Esophagus squamous epithelium (tissue), 5 donors: ENCODE measurements around the gene LGI1. TPM values are rescaled to one million over a fixed set of nuclear protein-coding genes. Genes with fewer than 3 reads are reported as not detected.

Experiments
- DNase-seq: peaks from one replicate; lab custom pipeline; 2025; lab: John Stamatoyannopoulos, UW
- H3K27ac ChIP-seq, 4 donors: fragments of 200-600 bp; sonication (generic); one replicate each; pipeline ENCODE4 v1.5.1; 2016 to 2019; ENCODE audit warnings: mild to moderate bottlenecking in 1 of 4
- H3K27me3 ChIP-seq, 4 donors: fragments of 200-600 bp; sonication (generic); 1 replicate in 3 of 4; 2 replicates in 1 of 4; pipeline versions ENCODE4 v1.5.1 to v1.6.0; 2017 to 2021; ENCODE audit warnings: antibody characterized with exemption in 1 of 4
- H3K36me3 ChIP-seq, 3 donors: fragments of 200-600 bp; sonication (generic); one replicate each; pipeline ENCODE4 v1.5.1; 2016 to 2019
- H3K4me1 ChIP-seq, 3 donors: fragments of 200-600 bp; sonication (generic); one replicate each; pipeline ENCODE4 v1.5.1; 2017 to 2019
- H3K4me3 ChIP-seq, 4 donors: fragments of 200-600 bp; sonication (generic); 1 replicate in 3 of 4; 2 replicates in 1 of 4; pipeline ENCODE4 v1.5.1; 2016 to 2019; ENCODE audit warnings: mild to moderate bottlenecking in 2 of 4, moderate library complexity in 1 of 4
- H3K9me3 ChIP-seq, 3 donors: fragments of 200-600 bp; sonication (generic); one replicate each; pipeline ENCODE4 v1.5.1; 2016 to 2019
- CTCF ChIP-seq, 6 experiments: fragments of 450-650 bp in 4 of 6; fragments of 200-600 bp in 2 of 6; sonication (generic) in 2 of 6; IDR thresholded peaks; one replicate each; pipeline ENCODE4 v1.5.1; 2016 to 2019; ENCODE audit warnings: antibody characterized with exemption in 6 of 6, mild to moderate bottlenecking in 4 of 6, moderate library complexity in 4 of 6
- POLR2A ChIP-seq, 4 donors: fragments of 450-650 bp; IDR thresholded peaks; one replicate each; pipeline ENCODE4 v1.6.1; 2017; ENCODE audit warnings: antibody characterized with exemption in 4 of 4, mild to moderate bottlenecking in 4 of 4, moderate library complexity in 3 of 4
- WGBS, 2 donors: methylation state at CpG; one replicate each; pipeline ENCODE4 v1.1.5; 2018; 5-methylcytosine and 5-hydroxymethylcytosine counted together
- intact Hi-C: fragments of 100-400 bp; cut with DNase I; formaldehyde crosslinking; loops from one replicate; pipeline ENCODE4 v1.15.0; 2022
- total RNA-seq, 4 donors: library from RNA; depleted of rRNA; stranded (reverse); fragments of >200 nt; gene quantifications; one replicate each; pipeline ENCODE4 v1.1.0, GENCODE V29; 2016
- donor health status: DM: yes; HTN: yes; CAD: no.

Gene LGI1
- total RNA-seq, 4 donors from 2014 or later = 0.41 to 2.9 TPM; not detected in 2

GRCh38 chr10:93797825-93798224 lies 40.1 kb downstream of the LGI1 start:
- intact Hi-C loops = no loop called here
- 67 to 81% methylated on average over 2 of the region's 2 CpGs for WGBS, 2 donors
- no peaks in the 10 kb centered on the region for H3K4me1 ChIP-seq
- H3K9me3 ChIP-seq = no peaks in the 10 kb centered on the region
- TF ChIP-seq CTCF (IDR thresholded peaks at IDR 0.05) (no peak), POLR2A (IDR thresholded peaks at IDR 0.05) (no peak)
- H3K27ac ChIP-seq = no peak overlapping the region
- no peak for DNase-seq
- H3K4me3 ChIP-seq = no peak overlapping the region
- no peaks in the 10 kb centered on the region for H3K36me3 ChIP-seq
- H3K27me3 ChIP-seq = peaks cover 0 to 22% (median 0%) of the 10 kb centered on the region in 4 donors

- Histone ChIP-seq H3K9me3 (no peaks in the 10 kb centered on the region), H3K4me1 (no peaks in the 10 kb centered on the region), H3K27me3 (peaks cover 0 to 29% (median 0%) of the 10 kb centered on the region in 4 donors), H3K27ac (no peak overlapping the region), H3K4me3 (no peak overlapping the region), H3K36me3 (no peaks in the 10 kb centered on the region)
- intact Hi-C loops = no loop called here
- no peak for DNase-seq
- 67% methylated on average over 5 of the region's 5 CpGs for WGBS, 2 donors
- no peak for TF ChIP-seq POLR2A (IDR thresholded peaks at IDR 0.05)
- no peak for TF ChIP-seq CTCF (IDR thresholded peaks at IDR 0.05)
Measured at GRCh38 chr10:93799155-93799708, 41.5 kb downstream of the LGI1 start.

- no peak overlapping the region for H3K27ac ChIP-seq
- no peaks in the 10 kb centered on the region for H3K9me3 ChIP-seq
- H3K4me3 ChIP-seq = no peak overlapping the region
- peaks cover 0 to 51% (median 0%) of the 10 kb centered on the region in 4 donors for H3K27me3 ChIP-seq
- no peak for TF ChIP-seq POLR2A (IDR thresholded peaks at IDR 0.05)
- no peak for TF ChIP-seq CTCF (IDR thresholded peaks at IDR 0.05)
- no peaks in the 10 kb centered on the region for H3K4me1 ChIP-seq
- intact Hi-C loops = no loop called here
- no peak for DNase-seq
- H3K36me3 ChIP-seq = no peaks in the 10 kb centered on the region
Measured at GRCh38 chr10:93804200-93804599, 46.5 kb downstream of the LGI1 start.

- 31 to 37% methylated on average over 2 of the region's 2 CpGs for WGBS, 2 donors
- H3K9me3 ChIP-seq = no peaks in the 10 kb centered on the region
- no peak overlapping the region for H3K27ac ChIP-seq
- TF ChIP-seq CTCF (IDR thresholded peaks at IDR 0.05) (no peak), POLR2A (IDR thresholded peaks at IDR 0.05) (no peak)
- H3K4me1 ChIP-seq = no peaks in the 10 kb centered on the region
- DNase-seq = no peak
- intact Hi-C loops = no loop called here
- H3K36me3 ChIP-seq = no peaks in the 10 kb centered on the region
- peaks cover 0 to 49% (median 0%) of the 10 kb centered on the region in 4 donors for H3K27me3 ChIP-seq
- H3K4me3 ChIP-seq = no peak overlapping the region
Measured at GRCh38 chr10:93806903-93807302, 49.2 kb downstream of the LGI1 start.

- Histone ChIP-seq H3K36me3 (no peaks in the 10 kb centered on the region), H3K4me3 (no peak overlapping the region), H3K4me1 (no peaks in the 10 kb centered on the region), H3K9me3 (no peaks in the 10 kb centered on the region), H3K27ac (no peak overlapping the region), H3K27me3 (peaks cover 0 to 44% (median 0%) of the 10 kb centered on the region in 4 donors)
- 75 to 91% methylated on average over 2 of the region's 2 CpGs for WGBS, 2 donors
- TF ChIP-seq CTCF (IDR thresholded peaks at IDR 0.05) = no peak
- no peak for DNase-seq
- intact Hi-C loops = no loop called here
Measured at GRCh38 chr10:93807371-93807770, 49.6 kb downstream of the LGI1 start.
